ENCODE measurements around the gene HIVEP3. TPM values are rescaled to one million over a fixed set of nuclear protein-coding genes. Genes with fewer than 3 reads are reported as not detected.

Gene HIVEP3
- total RNA-seq, 1 donor from 2014 or later, result 5.7 TPM

DNA sequence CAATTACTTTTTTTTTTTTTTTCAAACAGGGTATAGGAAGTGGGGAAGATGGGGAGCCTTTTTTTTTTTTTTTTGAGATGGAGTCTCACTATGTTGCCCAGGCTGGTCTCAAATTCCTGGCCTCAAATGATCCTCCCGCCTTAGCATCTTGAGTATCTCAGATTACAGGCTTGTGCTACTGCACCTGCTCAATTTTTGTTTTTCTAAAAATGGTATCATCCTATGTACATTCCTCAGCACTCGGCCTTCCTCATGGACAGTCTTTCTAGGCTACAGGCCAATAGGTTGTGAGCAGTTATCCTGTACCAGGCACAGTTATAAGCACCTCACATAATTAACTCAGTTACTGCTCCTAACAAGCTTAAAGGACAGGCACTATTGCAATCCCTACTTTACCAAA, 302.2 kb downstream of the HIVEP3 start:
- DNase-seq, result no peak
- intact Hi-C loops (cut with micrococcal nuclease), result no loop called here
- TF ChIP-seq, protein P1, sequence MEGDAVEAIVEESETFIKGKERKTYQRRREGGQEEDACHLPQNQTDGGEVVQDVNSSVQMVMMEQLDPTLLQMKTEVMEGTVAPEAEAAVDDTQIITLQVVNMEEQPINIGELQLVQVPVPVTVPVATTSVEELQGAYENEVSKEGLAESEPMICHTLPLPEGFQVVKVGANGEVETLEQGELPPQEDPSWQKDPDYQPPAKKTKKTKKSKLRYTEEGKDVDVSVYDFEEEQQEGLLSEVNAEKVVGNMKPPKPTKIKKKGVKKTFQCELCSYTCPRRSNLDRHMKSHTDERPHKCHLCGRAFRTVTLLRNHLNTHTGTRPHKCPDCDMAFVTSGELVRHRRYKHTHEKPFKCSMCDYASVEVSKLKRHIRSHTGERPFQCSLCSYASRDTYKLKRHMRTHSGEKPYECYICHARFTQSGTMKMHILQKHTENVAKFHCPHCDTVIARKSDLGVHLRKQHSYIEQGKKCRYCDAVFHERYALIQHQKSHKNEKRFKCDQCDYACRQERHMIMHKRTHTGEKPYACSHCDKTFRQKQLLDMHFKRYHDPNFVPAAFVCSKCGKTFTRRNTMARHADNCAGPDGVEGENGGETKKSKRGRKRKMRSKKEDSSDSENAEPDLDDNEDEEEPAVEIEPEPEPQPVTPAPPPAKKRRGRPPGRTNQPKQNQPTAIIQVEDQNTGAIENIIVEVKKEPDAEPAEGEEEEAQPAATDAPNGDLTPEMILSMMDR (IDR thresholded peaks at IDR 0.05; ENCODE audit: borderline replicate concordance), result no peak

DNA sequence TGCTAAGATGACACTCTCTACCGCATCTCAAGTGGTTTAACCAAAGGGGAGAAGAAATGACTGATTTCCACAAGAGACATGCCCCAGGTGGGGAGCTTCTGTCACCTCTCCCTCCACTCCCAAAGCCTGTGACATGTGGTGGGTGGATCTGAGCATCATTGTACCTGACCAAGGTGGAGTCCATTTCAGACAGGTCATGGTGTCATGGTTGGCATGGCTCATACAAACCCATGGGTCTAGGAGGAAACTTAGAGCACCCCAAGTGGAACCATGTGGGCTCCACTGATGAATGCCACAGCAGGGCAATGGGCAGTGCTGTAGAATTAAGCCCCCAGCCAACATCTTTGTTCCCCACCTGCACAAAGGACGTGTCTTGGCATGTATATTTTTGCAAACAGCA, 302.7 kb downstream of the HIVEP3 start:
- no peaks in the 10 kb centered on the region for H3K36me3 ChIP-seq
- peaks cover 18% of the 10 kb centered on the region for H3K4me1 ChIP-seq
- no peak for DNase-seq
- no peak overlapping the region for H3K27ac ChIP-seq (replicated peaks)
- H3K4me3 ChIP-seq, result no peak overlapping the region
- TF ChIP-seq, protein P1 (IDR thresholded peaks at IDR 0.05; ENCODE audit: borderline replicate concordance), result no peak
- H3K27me3 ChIP-seq (ENCODE audit: low read depth), result no peaks in the 10 kb centered on the region
- H3K9me3 ChIP-seq (replicated peaks), result no peaks in the 10 kb centered on the region
- intact Hi-C loops (cut with micrococcal nuclease), result no loop called here

More for the DNA sequence above, 302.2 kb downstream of the HIVEP3 start:
- Histone ChIP-seq H3K36me3 (no peaks in the 10 kb centered on the region), H3K9me3 (replicated peaks) (no peaks in the 10 kb centered on the region), H3K27ac (replicated peaks) (no peak overlapping the region), H3K4me3 (no peak overlapping the region), H3K27me3 (ENCODE audit: low read depth) (no peaks in the 10 kb centered on the region), H3K4me1 (peaks cover 18% of the 10 kb centered on the region)

DNA sequence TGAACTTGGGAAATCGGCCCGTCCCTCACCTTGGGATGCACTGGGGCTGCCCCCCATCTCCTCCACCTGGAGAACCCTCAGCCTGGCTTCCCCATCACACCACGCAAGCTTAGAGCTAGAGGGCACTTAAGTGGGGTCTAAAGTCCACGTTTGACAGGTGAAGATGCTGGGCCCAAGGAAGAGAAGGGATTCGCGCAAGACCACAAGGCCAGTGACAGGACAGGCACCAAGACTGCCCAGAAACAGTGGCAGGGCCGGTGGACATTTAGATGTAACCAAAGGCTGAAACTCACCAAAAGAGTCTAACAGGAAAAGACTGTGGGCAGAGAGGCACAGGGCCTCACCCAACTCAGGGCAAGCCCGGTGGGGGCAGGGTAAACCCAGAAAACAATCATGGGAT, 303.4 kb downstream of the HIVEP3 start:
- no peak overlapping the region for H3K27ac ChIP-seq (replicated peaks)
- no peak overlapping the region for H3K4me3 ChIP-seq
- TF ChIP-seq, protein P1 (IDR thresholded peaks at IDR 0.05; ENCODE audit: borderline replicate concordance), result no peak
- no peaks in the 10 kb centered on the region for H3K36me3 ChIP-seq
- DNase-seq, result no peak
- no peaks in the 10 kb centered on the region for H3K27me3 ChIP-seq (ENCODE audit: low read depth)
- no peaks in the 10 kb centered on the region for H3K9me3 ChIP-seq (replicated peaks)
- H3K4me1 ChIP-seq, result peaks cover 18% of the 10 kb centered on the region
- intact Hi-C loops (cut with micrococcal nuclease), result no loop called here

DNA sequence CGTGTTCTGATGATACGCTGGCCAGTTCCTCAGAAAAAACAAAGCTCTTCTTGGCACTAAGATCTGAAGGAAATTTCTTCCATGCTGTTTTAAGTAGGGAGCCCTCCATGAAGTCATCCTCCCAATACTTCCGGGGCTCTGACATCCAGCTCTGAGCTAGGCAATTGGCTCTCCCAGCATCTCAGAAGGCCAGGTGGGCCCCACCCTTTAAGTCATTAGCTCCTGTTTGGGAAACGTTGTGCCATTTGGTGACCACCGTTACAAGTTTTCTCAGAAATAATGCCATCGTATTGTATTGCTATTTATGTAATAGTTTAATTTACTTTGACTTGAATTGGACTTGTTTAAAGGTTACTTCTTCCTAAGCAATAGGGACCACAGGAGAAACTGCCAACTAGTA, 303.9 kb downstream of the HIVEP3 start:
- Histone ChIP-seq H3K36me3 (no peaks in the 10 kb centered on the region), H3K9me3 (replicated peaks) (no peaks in the 10 kb centered on the region), H3K4me3 (no peak overlapping the region), H3K4me1 (peaks cover 18% of the 10 kb centered on the region), H3K27me3 (ENCODE audit: low read depth) (no peaks in the 10 kb centered on the region), H3K27ac (replicated peaks) (no peak overlapping the region)
- intact Hi-C loops (cut with micrococcal nuclease), result no loop called here
- DNase-seq, result no peak
- TF ChIP-seq, protein P1 (IDR thresholded peaks at IDR 0.05; ENCODE audit: borderline replicate concordance), result no peak

DNA sequence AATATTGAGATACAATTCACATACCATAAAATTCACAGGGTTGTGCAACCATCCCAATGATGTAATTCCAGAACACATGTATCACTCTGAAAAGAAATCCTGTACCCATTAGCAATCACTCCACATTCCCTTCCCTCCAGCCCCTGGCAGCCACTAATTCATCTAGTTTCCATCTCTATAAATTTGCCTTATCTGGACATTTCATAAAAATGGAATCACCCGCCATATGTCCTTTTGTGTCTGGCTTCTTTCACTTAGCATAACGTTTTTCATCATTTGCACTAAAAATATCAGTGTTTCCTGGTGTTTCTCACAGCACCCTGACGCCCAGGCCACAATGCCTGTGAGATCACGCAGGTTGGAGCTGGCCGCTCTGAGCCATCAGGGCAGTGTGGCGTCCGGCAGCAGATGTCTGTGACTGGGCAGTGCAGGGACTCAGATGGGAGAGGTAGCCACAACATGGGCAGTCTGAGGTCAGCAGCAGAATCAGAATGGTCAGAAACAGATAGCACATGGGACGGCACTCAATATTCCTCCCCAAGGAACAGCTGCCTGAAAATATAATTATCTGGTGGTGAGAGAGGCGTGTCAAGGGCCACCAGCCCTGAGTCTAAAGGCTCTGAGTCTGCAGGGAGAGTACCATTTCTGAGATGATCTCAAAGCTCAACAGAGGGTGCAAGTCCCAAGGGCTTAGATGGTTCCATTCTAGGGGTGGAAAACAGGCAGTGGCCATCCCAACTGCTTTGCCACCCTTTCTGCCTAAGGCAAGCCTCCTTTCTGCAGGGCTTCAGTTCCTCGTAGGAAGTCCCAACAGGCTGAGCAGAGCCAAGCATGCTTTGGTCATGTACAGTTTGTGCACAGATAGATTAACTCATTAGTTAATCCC, 304.8 kb downstream of the HIVEP3 start:
- Histone ChIP-seq H3K27me3 (ENCODE audit: low read depth) (no peaks in the 10 kb centered on the region), H3K4me1 (peaks cover 18% of the 10 kb centered on the region), H3K9me3 (replicated peaks) (no peaks in the 10 kb centered on the region), H3K27ac (replicated peaks) (no peak overlapping the region), H3K4me3 (no peak overlapping the region), H3K36me3 (no peaks in the 10 kb centered on the region)
- TF ChIP-seq, protein P1 (IDR thresholded peaks at IDR 0.05; ENCODE audit: borderline replicate concordance), result no peak
- intact Hi-C loops (cut with micrococcal nuclease), result no loop called here
- no peak for DNase-seq

Data from left ventricle myocardium inferior (tissue), 1 donor.